Activated CD4-positive, alpha-beta T cell treated with anti-CD3 and anti-CD28 coated beads, Interleukin-2, amount 10 ng/mL, durations not matched to agents 24 days and 14 days (primary cell): ENCODE data around the gene VPS8. TPM values are rescaled to one million over a fixed set of nuclear protein-coding genes. Genes with fewer than 3 reads are reported as not detected.
"Not testable (repeated sequence)": the region's sequence is repeated elsewhere in the genome, so short reads cannot be mapped to it uniquely, and the experiment has no call there.

Source experiments
- DNase-seq: peaks from one replicate; pipeline ENCODE4 v3.0.0; 2022
- H3K27ac Mint-ChIP-seq: one replicate; pipeline ENCODE4 v1.8.0; 2022; ENCODE audit warnings: mild to moderate bottlenecking, mixed read lengths
- H3K27me3 Mint-ChIP-seq: one replicate; pipeline ENCODE4 v1.8.0; 2022; ENCODE audit warnings: mixed read lengths
- H3K36me3 Mint-ChIP-seq: one replicate; pipeline ENCODE4 v1.8.0; 2022; ENCODE audit warnings: low read depth, mild to moderate bottlenecking, mixed read lengths
- H3K4me1 Mint-ChIP-seq: one replicate; pipeline ENCODE4 v1.8.0; 2021; ENCODE audit warnings: mixed read lengths
- H3K4me3 Mint-ChIP-seq: one replicate; pipeline ENCODE4 v1.8.0; 2022; ENCODE audit warnings: mild to moderate bottlenecking, moderate library complexity, mixed read lengths
- H3K9me3 Mint-ChIP-seq: one replicate; pipeline ENCODE4 v1.8.0; 2021; ENCODE audit warnings: mixed read lengths
- intact Hi-C: fragments of 100-400 bp; cut with micrococcal nuclease; formaldehyde crosslinking; loops from one replicate; pipeline ENCODE4 v1.15.1; 2023
- total RNA-seq: library from RNA; stranded (reverse); gene quantifications from 2 replicates; pipeline ENCODE4 v1.2.3, GENCODE V29; 2022

Gene VPS8
- total RNA-seq, 1 donor from 2014 or later = 33.6 TPM

DNA sequence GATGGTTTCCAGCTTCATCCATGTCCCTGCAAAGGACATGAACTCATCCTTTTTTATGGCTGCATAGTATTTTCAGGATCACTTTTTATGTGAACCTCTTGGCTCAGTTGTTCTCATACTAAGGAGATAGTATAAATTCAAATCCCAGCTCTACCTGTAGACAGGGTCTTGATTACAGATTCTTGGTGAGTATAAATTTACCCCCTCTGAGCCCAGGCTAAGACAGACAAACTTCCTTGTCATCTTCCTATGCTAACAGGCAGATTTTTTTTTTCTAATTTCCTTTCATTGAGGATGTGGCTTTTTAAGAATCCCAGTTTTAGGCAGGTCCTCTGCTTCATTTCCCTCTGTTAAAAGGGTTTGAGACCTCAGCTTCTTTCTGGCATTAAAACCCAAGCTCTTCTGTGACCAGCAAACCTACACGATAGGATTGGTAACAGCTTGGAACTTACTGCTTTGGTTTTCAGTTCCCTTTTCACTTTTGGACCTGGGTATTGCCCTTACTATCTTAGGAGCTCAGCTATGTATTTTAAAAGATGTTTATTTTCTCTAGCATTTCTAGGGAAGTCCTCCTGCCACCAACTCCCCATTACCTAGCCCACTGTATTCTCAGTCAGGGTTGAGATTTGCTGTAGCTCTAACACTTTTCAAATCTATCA, 72.5 kb downstream of the VPS8 start:
- no peaks in the 10 kb centered on the region for H3K27me3 Mint-ChIP-seq
- no peak overlapping the region for H3K27ac Mint-ChIP-seq
- DNase-seq = no peak
- no peaks in the 10 kb centered on the region for H3K4me1 Mint-ChIP-seq
- H3K36me3 Mint-ChIP-seq = peaks cover 29% of the 10 kb centered on the region
- H3K9me3 Mint-ChIP-seq = no peaks in the 10 kb centered on the region
- intact Hi-C loops = no loop called here
- no peak overlapping the region for H3K4me3 Mint-ChIP-seq

DNA sequence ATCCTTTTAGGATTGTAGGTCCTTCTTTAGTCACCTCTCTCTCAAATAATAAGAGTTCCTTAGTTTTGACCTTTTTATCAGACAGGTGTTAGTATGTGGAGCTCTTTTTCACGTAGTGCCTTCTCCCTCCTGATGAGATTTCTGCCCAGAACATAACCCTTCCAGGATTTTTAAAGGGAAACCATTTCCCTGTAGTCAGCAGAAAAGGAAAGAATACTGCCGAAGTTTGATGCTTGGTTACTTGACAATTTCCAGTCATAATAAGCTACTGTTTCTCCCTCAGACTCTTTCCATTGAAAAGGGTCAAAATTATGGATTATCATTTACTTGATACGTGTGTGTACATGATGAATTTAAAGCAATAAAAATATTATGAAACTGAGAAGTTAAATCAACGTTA, 73.1 kb downstream of the VPS8 start:
- H3K4me1 Mint-ChIP-seq = no peaks in the 10 kb centered on the region
- H3K4me3 Mint-ChIP-seq = no peak overlapping the region
- DNase-seq = no peak
- no peaks in the 10 kb centered on the region for H3K27me3 Mint-ChIP-seq
- H3K9me3 Mint-ChIP-seq = no peaks in the 10 kb centered on the region
- intact Hi-C loops = no loop called here
- H3K27ac Mint-ChIP-seq = no peak overlapping the region
- peaks cover 25% of the 10 kb centered on the region for H3K36me3 Mint-ChIP-seq

DNA sequence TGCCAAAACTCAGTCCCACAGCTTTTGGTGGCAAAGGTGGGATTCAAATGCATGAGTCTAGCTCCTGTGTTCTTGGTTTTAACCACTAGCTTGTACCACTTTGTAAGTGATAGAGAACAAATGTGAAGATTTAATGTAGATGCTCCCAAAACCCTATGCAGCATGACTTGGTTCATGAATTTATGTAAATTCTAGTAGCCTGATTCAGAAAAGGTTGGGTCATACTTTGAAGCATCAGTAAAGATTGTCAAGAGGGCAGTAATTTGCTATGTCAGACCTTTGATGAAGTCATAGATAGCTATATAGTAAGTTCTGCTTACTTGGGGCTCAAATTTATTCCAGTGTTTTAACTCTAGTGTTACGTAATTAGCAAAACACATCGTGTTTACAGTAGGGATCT, 75.6 kb downstream of the VPS8 start:
- no peak overlapping the region for H3K27ac Mint-ChIP-seq
- H3K4me3 Mint-ChIP-seq = no peak overlapping the region
- H3K36me3 Mint-ChIP-seq = peaks cover 15% of the 10 kb centered on the region
- H3K27me3 Mint-ChIP-seq = no peaks in the 10 kb centered on the region
- no peak for DNase-seq
- H3K9me3 Mint-ChIP-seq = no peaks in the 10 kb centered on the region
- no peaks in the 10 kb centered on the region for H3K4me1 Mint-ChIP-seq
- intact Hi-C loops = no loop called here

DNA sequence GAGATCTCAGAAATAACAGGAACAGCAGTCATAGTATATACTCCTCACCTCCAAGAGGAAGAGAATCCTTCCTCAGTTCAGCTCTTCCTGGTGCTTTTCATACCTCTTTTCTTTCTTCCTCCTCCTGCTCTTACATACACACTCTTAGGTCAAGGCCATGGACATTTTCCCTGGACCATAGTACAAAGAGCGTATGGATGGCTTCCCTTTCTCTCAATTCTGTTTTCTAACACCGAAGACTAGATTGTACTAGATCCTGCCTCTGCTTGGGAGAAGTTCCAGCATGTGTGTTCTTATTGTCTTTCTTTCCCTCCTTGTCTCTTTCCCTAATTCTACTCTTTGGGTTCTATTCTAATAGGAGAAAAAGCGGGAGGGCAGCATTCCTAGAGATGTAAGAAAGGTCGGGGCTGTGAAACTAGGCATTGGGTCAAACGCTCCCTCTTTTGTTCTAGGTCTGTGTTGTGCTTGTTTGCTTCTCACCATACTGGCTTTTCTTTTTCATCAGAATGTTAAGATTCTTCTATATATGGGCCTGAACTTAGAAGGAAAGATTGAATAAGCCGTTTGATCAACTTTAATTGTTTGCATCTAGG, 77.4 kb downstream of the VPS8 start:
- no peak for DNase-seq
- intact Hi-C loops = no loop called here

DNA sequence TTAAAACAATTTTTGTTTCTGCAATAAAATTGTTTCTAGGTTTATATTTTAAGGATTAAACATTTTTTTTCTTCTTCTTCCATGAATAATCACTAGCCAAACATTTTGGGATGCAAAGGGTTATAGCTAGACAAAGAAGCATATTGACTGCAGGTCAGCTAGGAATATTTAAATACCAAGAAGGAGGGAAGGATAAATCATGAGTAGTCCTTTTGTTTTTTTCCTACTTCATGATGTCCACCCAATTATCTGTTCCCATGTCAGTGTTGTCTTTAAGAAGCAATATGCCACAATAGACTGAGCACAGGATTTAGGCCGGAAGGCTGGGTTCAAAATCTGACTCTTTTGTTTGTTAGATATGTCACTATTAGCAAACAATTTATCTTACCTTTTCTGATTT, 82.1 kb downstream of the VPS8 start:
- intact Hi-C loops = no loop called here
- no peak overlapping the region for H3K27ac Mint-ChIP-seq
- DNase-seq = no peak

More for the DNA sequence above, 77.4 kb downstream of the VPS8 start:
- no peak overlapping the region for H3K4me3 Mint-ChIP-seq
- no peak overlapping the region for H3K27ac Mint-ChIP-seq
- peaks cover 8% of the 10 kb centered on the region for H3K36me3 Mint-ChIP-seq
- H3K9me3 Mint-ChIP-seq = no peaks in the 10 kb centered on the region
- no peaks in the 10 kb centered on the region for H3K4me1 Mint-ChIP-seq
- no peaks in the 10 kb centered on the region for H3K27me3 Mint-ChIP-seq

DNA sequence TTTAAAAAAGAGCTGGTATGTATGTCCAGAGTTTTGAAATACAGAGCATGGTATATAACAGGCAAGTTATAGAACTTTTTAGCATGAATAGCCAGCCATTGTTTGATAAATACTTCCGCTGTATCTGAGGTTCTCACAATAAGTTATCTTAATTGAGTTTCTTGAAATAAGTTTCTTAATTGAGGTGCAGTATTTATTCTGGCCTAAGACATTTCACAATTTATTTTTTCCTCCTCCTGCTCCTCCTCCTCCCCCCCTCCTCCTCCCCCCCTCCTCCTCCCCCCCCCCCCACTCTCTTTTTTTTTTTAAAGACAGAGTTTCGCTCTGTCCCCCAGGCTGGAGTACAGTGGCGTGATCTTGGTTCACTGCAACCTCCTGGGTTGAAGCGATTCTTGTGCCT, 83.4 kb downstream of the VPS8 start:
- peaks cover 12% of the 10 kb centered on the region for H3K36me3 Mint-ChIP-seq
- H3K27ac Mint-ChIP-seq = no peak overlapping the region
- intact Hi-C loops = no loop called here
- no peak overlapping the region for H3K4me3 Mint-ChIP-seq
- H3K27me3 Mint-ChIP-seq = no peaks in the 10 kb centered on the region
- no peak for DNase-seq
- H3K4me1 Mint-ChIP-seq = no peaks in the 10 kb centered on the region
- no peaks in the 10 kb centered on the region for H3K9me3 Mint-ChIP-seq

More for the DNA sequence above, 82.1 kb downstream of the VPS8 start:
- Mint-ChIP-seq H3K4me3 (no peak overlapping the region), H3K9me3 (no peaks in the 10 kb centered on the region), H3K4me1 (no peaks in the 10 kb centered on the region), H3K36me3 (peaks cover 8% of the 10 kb centered on the region), H3K27me3 (no peaks in the 10 kb centered on the region)

DNA sequence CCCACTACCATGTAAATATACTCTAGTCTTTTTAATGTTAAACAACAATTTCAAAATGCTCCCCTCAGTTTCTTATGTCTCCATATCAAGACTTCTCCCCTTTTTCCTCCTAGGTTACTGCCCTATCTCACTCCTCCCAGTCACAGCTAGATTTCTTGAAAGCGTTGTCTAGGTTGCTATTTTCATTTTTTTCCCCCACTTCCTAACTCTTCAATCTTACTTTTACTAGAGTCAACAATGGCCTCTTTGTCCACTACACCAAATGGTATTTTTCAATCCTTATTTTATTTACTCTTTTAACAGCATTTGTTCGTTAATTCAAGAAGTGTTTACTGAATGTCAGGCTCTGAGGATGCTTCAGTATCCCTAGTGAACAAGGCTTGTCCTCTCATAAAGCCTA, 84.4 kb downstream of the VPS8 start:
- intact Hi-C loops = no loop called here
- no peaks in the 10 kb centered on the region for H3K4me1 Mint-ChIP-seq
- H3K9me3 Mint-ChIP-seq = no peaks in the 10 kb centered on the region
- no peak overlapping the region for H3K27ac Mint-ChIP-seq
- no peak for DNase-seq
- H3K27me3 Mint-ChIP-seq = no peaks in the 10 kb centered on the region
- no peak overlapping the region for H3K4me3 Mint-ChIP-seq
- H3K36me3 Mint-ChIP-seq = peaks cover 14% of the 10 kb centered on the region

DNA sequence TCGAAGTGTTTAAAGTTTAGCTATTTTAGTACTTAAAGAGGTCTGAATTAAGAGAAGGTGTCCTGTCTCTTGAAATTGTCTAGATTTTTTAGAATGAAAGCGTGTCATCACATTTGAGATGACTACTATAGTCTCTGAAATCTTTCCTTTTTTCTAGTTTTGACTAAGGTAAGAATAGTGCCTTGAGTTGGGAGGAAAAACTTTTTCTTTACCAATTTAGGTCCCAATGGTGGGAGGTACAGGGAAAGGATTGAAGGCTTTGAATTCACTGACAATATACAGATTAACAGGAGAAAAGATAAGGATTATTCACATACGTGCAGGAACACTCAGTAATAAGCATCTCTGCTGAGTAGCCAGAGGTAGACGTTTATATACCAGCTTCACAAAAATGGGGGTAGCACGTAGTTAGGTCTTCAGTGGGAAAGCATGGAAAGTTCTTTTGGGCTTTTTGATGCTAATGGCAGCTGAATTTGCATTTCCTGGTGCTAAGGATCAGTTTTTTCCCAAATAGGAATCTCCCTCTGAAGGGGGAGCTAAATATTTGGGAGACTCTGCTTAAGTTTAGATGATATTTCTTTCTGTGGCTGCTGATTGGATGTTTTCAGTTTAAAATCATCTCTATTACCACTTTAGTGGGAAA, 88.1 kb downstream of the VPS8 start:
- Mint-ChIP-seq H3K4me3 (no peak overlapping the region), H3K27me3 (no peaks in the 10 kb centered on the region), H3K36me3 (peaks cover 23% of the 10 kb centered on the region), H3K9me3 (no peaks in the 10 kb centered on the region), H3K27ac (no peak overlapping the region), H3K4me1 (no peaks in the 10 kb centered on the region)
- no peak for DNase-seq
- intact Hi-C loops = no loop called here

DNA sequence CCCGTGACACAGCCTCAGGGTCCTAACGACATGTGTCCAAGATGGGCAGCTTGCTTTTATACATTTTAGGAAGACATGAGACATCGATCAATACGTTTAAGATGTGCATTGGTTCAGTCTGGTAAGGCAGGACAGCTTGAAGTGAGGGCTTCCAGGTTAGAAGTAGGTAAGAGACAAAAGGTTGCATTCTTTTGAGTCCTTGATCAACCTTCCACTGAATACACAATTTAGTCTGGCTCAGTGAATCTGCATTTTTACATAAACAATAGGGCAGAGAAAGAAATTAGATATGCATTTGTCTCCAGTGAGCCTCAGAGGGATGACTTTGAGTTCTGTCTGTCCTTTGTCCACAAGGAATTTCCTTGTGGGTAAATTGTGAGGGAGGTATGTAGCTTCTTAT, 95.1 kb downstream of the VPS8 start:
- H3K4me1 Mint-ChIP-seq, DNase-seq, H3K27ac Mint-ChIP-seq, H3K9me3 Mint-ChIP-seq, H3K4me3 Mint-ChIP-seq, intact Hi-C loops, H3K27me3 Mint-ChIP-seq: not testable (repeated sequence)
- peaks cover 30% of the 10 kb centered on the region for H3K36me3 Mint-ChIP-seq

DNA sequence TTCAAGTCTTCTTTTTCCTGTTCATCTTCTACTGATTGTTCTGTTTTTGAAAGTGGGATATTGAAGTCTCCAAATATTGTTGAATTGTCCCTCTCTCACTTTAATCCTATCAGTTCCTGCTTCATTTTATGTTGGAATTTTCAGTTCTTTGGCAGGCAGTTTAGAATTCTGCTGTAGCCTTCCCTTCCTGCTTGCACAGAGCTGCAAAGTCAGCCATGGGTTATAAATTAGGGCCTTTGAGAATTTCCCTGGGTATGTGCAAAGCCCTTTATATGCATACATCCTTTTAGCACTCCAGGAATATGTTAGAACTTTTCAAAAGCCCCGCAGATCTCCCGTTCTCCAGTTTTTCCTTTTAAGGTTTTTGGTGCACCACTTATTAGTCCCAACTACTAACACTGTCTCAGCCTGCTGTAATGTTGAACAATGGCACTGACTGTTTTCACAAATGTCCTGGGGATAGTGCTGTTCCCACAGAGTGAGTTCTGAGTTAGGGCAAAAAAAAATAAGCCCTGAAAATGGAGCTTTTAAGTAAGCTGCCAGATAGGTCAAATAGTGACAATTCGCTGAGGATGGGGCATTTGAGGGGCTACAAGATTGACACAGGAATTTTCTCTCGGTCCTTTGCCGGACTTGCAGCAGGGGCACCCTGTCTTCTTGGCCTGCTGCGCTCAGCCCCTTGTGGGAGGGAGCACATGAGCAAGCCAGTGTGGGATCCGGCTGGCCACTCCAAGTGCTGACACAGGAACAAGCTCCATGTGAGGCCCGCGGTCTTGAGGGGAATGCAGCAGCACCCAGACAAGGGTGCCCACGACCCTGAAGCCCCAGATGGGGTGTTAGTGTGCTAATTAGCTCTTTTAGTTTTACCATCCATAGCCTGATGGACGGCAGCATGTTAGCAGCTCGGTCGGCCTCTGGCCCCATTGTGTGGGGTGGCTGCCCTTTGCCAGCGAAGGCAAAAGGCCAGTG, 96.0 kb downstream of the VPS8 start:
- intact Hi-C loops = no loop called here
- H3K4me3 Mint-ChIP-seq = no peak overlapping the region
- H3K4me1 Mint-ChIP-seq = no peaks in the 10 kb centered on the region
- no peaks in the 10 kb centered on the region for H3K27me3 Mint-ChIP-seq
- no peaks in the 10 kb centered on the region for H3K9me3 Mint-ChIP-seq
- no peak for DNase-seq
- peaks cover 33% of the 10 kb centered on the region for H3K36me3 Mint-ChIP-seq
- H3K27ac Mint-ChIP-seq = no peak overlapping the region

DNA sequence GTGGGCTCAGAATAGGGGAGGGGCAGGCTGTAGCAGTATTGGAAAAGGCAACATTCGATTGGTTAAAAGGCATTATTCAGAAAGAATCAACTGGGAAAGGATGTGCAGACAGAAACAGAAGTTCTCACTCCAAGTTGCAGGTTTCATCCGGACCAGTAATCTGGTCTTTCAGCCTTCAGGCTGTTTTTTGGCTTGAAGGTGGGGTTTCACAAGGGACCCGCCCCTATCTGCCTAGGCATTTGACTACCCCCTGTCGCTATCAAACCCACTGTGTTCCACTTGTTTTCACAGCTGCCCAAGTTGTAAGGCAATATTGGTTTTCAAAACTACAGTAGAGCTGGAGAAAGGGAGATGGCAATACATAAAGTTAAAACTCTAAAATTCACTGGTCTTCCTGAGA, 96.9 kb downstream of the VPS8 start:
- intact Hi-C loops = no loop called here
- DNase-seq = no peak
- H3K9me3 Mint-ChIP-seq = no peaks in the 10 kb centered on the region
- no peaks in the 10 kb centered on the region for H3K4me1 Mint-ChIP-seq
- H3K27ac Mint-ChIP-seq = no peak overlapping the region
- no peaks in the 10 kb centered on the region for H3K27me3 Mint-ChIP-seq
- peaks cover 28% of the 10 kb centered on the region for H3K36me3 Mint-ChIP-seq
- H3K4me3 Mint-ChIP-seq = no peak overlapping the region

DNA sequence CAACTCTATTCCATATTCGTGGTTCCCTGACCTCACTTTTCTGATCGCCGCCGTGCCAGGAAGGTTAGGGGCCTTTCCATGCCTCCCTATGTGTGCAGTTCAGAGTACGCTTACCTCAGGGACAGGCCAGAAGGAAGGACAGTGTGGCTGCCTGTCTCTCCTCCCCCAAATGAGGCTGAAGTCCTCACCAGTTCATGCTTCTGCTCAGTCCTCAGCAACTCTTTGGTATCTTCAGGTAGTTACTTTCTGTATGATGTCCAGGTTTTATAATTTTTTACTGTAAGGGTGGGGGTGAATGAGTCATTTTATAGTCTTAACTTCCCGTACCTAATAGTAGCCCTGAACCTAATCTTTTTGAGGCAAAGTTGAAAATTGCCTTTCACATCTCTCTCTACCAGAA, 98.7 kb downstream of the VPS8 start:
- intact Hi-C loops = no loop called here
- Mint-ChIP-seq H3K27me3 (no peaks in the 10 kb centered on the region), H3K9me3 (no peaks in the 10 kb centered on the region), H3K36me3 (peaks cover 22% of the 10 kb centered on the region), H3K4me1 (no peaks in the 10 kb centered on the region), H3K27ac (no peak overlapping the region), H3K4me3 (no peak overlapping the region)
- DNase-seq = no peak

DNA sequence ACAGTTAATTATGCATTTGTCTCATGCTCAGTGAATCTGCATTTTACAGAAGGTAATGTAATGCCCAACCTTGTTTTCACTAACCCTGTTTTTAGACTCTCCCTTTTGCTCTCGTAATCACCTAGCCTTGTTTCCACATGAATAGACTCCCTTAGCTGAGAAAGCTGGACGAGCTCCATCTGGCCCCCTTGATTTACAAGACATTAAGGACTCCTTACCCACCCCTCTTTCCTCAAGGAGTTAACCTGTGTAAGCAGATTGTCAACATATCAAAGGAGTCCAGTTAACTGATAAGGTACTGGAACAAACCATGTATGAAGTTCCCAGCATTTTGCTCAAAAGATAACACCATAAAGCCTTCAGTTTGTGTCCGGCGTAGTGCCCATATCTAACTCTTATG, 99.6 kb downstream of the VPS8 start:
- no peaks in the 10 kb centered on the region for H3K27me3 Mint-ChIP-seq
- H3K9me3 Mint-ChIP-seq = no peaks in the 10 kb centered on the region
- no peak for DNase-seq
- H3K27ac Mint-ChIP-seq = no peak overlapping the region
- intact Hi-C loops = no loop called here
- peaks cover 28% of the 10 kb centered on the region for H3K36me3 Mint-ChIP-seq
- no peaks in the 10 kb centered on the region for H3K4me1 Mint-ChIP-seq
- no peak overlapping the region for H3K4me3 Mint-ChIP-seq

DNA sequence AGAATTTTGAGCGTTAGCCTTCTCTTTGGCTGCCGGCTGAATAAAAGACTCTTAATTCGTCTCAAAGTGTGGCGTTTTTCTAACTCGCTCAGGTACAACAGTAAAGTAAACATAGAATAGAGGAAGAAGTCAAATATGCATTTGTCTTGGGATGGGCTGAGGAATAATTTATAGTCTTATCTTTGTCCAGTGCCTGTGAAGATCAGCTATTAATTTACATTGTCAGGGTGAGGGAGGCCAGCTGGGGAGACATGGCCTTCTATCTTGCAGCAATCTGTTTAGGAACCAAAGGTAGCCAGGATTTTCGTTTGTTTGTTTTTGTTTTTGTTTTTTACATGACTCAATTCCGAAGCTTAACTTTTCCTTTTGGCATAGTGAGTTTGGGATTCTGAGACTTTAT, 100.2 kb downstream of the VPS8 start:
- no peak for DNase-seq
- intact Hi-C loops = no loop called here
- H3K4me1 Mint-ChIP-seq = no peaks in the 10 kb centered on the region
- H3K4me3 Mint-ChIP-seq = no peak overlapping the region
- no peaks in the 10 kb centered on the region for H3K27me3 Mint-ChIP-seq
- no peaks in the 10 kb centered on the region for H3K9me3 Mint-ChIP-seq
- no peak overlapping the region for H3K27ac Mint-ChIP-seq
- peaks cover 30% of the 10 kb centered on the region for H3K36me3 Mint-ChIP-seq
